Breast epithelium (tissue), 3 donors: ENCODE data around the gene HOXC11.

Experiments used
- POLR2A ChIP-seq: fragments of 450-650 bp; IDR thresholded peaks from one replicate; pipeline ENCODE4 v1.6.1; 2016; ENCODE audit warnings: antibody characterized with exemption, mild to moderate bottlenecking, moderate library complexity
- POLR2AphosphoS5 ChIP-seq, 3 donors: sonication (generic); formaldehyde crosslinking; IDR thresholded peaks; one replicate each; pipeline ENCODE4 v1.6.1; 2017; ENCODE audit warnings: antibody characterized with exemption in 3 of 3
- TF ChIP-seq, protein P1 (sequence below), 3 donors: fragments of 450-650 bp; IDR thresholded peaks; one replicate each; pipeline ENCODE4 v1.5.1; 2016 to 2017; ENCODE audit warnings: antibody characterized with exemption in 3 of 3, mild to moderate bottlenecking in 3 of 3, moderate library complexity in 3 of 3

DNA sequence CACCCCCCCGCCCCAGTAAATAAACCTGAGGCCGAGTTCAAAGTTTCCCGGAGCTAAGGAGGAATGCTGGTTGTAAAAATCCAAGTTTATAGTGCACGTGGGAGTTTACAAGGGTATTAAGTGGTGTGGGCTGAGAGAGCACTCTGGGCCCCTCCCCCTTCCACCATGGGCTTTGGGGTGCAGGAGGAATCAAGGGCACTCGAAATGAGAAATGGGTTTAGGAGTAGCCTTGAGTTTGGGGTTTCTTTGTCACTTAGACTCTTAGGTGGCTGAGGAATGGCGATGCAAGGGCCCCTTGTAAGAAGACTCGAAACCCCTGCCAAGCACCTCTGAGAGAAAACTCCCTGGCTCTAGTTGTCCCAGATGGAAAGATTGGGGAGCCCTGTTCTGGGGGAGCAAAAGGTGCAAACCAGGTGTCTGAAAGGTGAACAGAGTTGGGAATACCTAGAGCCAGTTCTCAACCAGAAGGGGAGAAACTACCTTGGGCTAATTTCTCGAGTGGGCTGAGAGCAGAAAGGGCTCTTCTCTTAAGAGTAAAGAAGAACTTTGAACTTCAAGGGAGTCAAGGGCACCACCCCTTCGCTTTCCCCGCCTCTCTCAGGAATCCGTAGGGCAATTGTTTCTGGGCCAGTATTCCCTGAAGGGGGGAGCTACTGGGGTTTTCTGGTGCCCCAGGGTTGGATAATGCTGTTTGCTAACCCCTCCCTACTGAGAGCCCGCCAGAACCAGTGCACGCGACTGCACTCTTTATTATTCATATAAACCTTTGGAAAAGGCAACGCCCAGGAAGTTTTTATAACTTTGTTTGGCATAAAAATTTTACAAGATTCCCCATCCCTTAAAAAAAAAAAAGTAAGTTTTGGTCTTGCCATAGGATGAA lies 5.8 kb downstream of the HOXC11 start:
- TF ChIP-seq, protein P1, sequence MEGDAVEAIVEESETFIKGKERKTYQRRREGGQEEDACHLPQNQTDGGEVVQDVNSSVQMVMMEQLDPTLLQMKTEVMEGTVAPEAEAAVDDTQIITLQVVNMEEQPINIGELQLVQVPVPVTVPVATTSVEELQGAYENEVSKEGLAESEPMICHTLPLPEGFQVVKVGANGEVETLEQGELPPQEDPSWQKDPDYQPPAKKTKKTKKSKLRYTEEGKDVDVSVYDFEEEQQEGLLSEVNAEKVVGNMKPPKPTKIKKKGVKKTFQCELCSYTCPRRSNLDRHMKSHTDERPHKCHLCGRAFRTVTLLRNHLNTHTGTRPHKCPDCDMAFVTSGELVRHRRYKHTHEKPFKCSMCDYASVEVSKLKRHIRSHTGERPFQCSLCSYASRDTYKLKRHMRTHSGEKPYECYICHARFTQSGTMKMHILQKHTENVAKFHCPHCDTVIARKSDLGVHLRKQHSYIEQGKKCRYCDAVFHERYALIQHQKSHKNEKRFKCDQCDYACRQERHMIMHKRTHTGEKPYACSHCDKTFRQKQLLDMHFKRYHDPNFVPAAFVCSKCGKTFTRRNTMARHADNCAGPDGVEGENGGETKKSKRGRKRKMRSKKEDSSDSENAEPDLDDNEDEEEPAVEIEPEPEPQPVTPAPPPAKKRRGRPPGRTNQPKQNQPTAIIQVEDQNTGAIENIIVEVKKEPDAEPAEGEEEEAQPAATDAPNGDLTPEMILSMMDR (IDR thresholded peaks at IDR 0.05), result no peak
- TF ChIP-seq POLR2AphosphoS5 (IDR thresholded peaks at IDR 0.05) (no peak), POLR2A (no peak)
